SIG-M5 treated with dmso at 0.1 percent for 504 hours (cell line): Measurements from ENCODE around the gene ENOX1.

Source experiments
- DNase-seq: peaks from one replicate; lab custom pipeline; 2025; ENCODE audit not compliant: unreplicated experiment; lab: John Stamatoyannopoulos, UW

The ENOX1 gene

GRCh38 chr13:43555667-43556066, 231.1 kb downstream of the ENOX1 start:
- no peak for DNase-seq

DNA sequence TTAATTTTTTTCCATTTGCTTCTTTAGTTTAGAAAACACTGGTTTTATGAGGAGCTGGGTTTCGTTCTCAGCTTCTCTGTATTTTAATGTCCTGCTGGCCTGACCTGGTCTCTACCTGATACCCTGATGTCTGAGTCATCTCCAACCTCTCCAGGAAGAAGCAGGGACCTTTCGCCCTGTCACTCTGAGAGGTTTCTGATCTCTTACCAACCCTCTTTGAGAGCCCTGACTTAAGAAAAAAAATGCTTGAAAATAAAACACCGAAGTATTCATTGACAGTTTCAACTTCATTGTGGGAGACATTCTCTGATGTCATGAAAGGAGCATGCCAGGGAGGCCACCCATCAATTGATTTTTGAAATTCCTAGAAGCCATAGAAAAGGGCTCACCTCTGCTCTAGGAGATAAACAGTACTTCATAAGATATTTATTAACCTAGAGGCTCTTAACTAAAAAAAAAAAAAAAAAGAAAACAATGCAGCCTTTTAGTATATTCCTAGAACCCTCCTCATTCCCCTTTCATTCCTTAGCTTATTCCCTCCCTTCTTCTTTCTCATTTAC, 234.8 kb downstream of the ENOX1 start:
- DNase-seq: no peak

DNA sequence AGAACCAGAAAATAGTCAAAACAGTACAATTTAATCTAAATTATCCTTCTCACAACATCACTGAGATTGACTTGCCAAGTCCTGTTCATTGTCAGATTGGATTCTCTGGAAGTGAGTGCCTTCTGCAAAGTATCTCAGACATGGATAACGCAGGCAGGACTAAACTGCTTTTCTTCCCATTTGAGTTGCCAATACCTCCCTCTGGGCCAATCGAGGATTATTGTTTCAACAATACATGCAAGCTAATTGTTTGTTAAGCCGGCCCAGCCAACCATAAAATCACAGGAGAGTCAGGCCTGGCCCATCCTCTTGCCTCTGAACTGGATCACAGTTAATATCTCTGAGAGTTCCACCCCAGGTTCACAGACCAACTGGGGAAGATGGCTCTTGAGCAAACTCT, 240.0 kb downstream of the ENOX1 start:
- DNase-seq: no peak

DNA sequence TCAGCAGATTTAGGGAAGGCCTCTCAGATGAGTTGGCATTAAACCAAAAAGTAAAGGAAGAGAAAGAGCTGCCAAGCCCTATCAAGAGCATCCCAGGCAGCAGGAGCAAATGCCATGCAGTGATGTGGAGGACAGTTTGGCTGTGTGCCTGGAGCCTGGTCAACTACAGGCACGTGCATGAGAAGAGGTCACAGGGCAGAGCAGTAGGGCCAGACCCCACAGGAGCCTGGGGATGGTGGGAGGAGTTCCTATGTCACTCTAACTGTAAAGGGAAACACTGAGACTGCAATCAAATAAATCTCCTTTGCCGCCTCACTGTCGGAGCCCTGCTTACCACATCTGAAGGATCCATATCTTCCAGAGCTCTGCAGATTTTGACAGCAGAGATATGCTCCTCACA, 240.5 kb downstream of the ENOX1 start:
- no peak for DNase-seq

- DNase-seq: no peak
Observed at GRCh38 chr13:43545317-43545874, 241.4 kb downstream of the ENOX1 start.

GRCh38 chr13:43544631-43545030, 242.1 kb downstream of the ENOX1 start:
- DNase-seq: no peak

- no peak for DNase-seq
Observed at GRCh38 chr13:43544011-43544410, 242.8 kb downstream of the ENOX1 start.

DNA sequence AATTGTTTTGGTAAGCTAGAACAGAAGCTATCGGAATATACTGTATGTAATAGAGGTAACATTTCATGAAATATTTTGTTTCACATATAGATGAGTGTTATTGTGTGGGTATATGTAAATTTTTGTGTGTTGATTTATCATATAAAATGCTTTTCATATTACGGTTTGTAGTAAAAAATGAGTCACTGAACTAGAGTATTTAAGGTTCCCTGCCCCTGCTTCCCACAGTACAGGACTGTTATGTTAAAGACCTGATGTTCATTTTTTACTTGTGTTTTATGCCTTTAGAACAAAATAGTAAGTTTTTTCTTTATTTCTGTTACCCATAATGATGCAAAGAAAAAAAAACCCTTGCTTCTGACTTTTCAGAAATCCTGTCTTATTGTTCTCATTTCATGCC, 243.4 kb downstream of the ENOX1 start:
- no peak for DNase-seq

- DNase-seq: no peak
Observed at GRCh38 chr13:43537124-43537523, 249.6 kb downstream of the ENOX1 start.

DNA sequence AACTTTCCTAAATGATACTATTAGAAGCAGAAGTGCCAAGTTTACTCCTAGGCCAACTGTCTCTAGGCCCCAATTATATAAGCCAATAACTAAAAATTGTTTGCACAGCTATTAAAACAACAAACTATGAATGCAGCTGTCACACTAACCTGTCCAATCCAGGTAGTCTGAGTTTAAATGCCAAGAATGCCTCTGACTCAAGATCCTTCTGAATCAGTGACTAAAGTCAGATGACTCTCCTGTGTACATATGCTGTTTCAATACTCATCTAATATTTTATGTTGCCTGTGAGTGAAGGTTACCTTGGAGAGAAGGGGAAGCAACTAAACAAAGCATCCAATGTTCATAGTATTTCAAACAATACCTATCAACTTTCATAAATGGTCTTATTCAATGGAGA, 257.0 kb downstream of the ENOX1 start:
- DNase-seq: peak; percentile 39

DNA sequence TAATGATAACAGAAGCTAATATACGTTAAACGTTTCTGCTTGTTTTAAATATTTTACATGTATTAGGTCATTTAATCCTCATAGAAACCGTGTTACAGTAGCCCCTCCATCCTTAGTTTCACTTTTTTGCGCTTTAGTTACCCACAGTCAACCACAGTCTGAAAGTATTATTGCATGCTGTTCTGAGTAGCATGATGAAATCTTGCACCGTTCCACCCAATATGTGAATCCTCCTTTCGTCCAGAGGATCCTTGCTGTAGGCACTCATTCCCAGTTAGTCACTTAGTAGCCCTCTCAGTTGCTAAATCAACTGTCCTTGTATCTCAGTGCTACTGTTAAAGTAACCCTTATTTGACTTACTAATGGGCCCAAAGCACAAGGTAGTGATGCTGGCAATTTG, 257.8 kb downstream of the ENOX1 start:
- no peak for DNase-seq

GRCh38 chr13:43522788-43523187, 264.0 kb downstream of the ENOX1 start:
- no peak for DNase-seq

GRCh38 chr13:43520351-43520750, 266.4 kb downstream of the ENOX1 start:
- DNase-seq: no peak

GRCh38 chr13:43518833-43519232, 267.9 kb downstream of the ENOX1 start:
- DNase-seq: no peak

DNA sequence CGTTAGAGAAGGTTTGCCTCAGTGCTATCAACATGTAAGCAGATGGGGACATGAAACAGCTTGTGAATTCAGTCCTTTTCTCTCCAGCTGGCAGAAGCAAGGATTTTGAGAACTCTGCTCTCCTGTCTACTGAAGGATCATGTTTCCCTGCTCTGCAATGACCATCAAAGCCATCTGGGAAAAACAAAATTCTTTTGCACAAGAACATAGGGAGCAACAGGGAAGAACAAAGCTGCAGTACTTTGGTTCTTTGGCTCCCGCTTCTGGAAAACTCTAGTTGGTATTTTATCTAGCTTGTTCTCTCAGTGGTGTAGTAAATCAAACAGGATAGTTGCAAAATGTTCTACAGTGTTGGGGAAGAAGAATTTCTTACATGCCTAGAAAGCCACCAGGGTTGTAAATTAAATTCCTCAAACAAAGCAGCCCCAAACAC, 270.4 kb downstream of the ENOX1 start:
- DNase-seq: no peak

DNA sequence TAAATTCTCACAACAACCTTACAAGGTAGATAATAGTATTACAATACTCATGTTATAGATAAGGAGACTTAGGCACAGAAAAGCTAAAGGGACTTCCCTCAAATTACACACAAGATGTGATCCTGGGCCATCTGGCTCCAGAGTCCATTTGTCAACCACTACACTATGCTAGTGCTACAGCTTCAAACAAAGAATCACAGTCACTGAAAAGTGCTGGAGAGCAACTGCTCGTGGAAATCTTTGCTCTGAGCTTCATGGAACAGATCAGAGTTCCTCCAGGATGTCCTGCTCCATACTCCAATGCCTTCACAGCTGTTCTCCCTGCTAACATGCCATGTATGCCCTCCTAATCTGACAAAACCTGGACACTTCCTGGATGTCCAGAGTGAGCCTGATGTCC, 271.2 kb downstream of the ENOX1 start:
- no peak for DNase-seq

DNA sequence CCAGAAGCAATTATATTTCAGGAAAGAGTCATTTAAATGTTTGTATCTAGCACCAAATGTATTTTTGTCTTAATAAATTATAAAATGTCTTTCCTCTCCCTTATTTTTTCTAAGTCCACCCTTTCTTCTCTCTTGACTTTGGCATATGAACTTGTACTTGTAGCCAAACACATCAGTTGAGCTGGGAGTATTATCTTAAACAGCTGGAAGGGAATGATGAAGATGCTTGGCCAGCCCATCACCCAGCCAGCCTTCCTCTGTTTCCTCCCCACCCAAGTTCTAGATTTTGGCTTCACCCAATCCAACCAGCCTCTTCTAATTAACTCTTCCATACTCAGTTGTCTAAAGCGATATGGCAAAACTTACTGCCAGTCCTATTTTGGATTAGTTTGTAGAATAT, 272.5 kb downstream of the ENOX1 start:
- no peak for DNase-seq

- no peak for DNase-seq
Observed at GRCh38 chr13:43512221-43512620, 274.6 kb downstream of the ENOX1 start.

GRCh38 chr13:43510956-43511901, 275.5 kb downstream of the ENOX1 start:
- DNase-seq: no peak

DNA sequence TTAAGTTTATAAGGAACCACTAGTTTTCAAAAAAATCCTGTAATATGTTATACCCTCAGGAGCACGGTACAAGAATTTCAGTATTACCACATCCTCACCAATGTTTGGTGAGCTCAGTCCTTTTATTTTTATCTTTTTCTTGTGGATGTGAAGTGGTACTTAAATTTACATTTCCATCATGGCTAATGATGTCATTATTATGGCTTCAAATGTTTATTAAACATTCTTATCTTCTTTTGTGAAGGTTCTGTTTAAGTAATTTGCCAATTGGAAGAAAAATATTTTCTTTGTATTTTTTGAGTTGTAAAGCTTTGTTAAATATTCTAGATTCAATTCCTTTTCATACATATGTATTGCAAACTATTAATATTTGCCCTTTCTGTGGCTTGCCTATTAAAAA, 291.0 kb downstream of the ENOX1 start:
- DNase-seq: no peak

DNA sequence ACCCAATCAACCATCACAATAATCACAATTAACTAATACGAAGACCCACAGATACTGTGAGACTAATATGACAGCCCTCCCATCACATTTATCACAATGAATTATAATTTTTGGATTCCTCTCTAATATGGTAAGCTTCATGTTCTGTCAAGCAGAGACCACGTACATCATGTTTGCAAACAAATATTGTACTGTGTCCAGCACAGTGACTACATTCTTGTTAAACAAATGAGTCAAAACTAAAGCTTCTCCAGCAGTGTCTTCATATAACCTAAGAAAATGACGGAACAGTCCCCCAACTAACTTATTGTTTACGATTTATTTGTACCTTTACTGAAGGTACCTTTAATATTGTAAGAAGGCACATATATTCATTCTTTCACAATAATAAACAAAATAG, 292.6 kb downstream of the ENOX1 start:
- no peak for DNase-seq

GRCh38 chr13:43493496-43494000, 293.2 kb downstream of the ENOX1 start:
- DNase-seq: no peak
